SK-N-SH (cell line): ENCODE results near the gene TNN. TPM values are rescaled to one million over a fixed set of nuclear protein-coding genes. Genes with fewer than 3 reads are reported as not detected.

Experiments
- CTCF ChIA-PET: fragments of 300-600, 350-600 bp; formaldehyde crosslinking; extraction: SDS; loops from one replicate; lab custom pipeline; 2021; lab: Yijun Ruan, JAX
- POLR2A ChIA-PET: fragments of 350-600 bp; sonication (Branson Sonifier 250); formaldehyde crosslinking; extraction: SDS; loops from one replicate; lab custom pipeline; 2020; ENCODE audit warnings: antibody characterized with exemption, inconsistent platforms; lab: Yijun Ruan, JAX
- DNase-seq: peaks from one replicate; pipeline ENCODE4 v3.0.0; 2012
- H2AFZ ChIP-seq: fragments of 200-600 bp; sonication (generic); 2 replicates; pipeline ENCODE4 v1.8.1; 2016; ENCODE audit warnings: antibody characterized with exemption, mild to moderate bottlenecking, low read depth
- H3F3A ChIP-seq: fragments of 200-600 bp; sonication (generic); replicated peaks from 2 replicates; pipeline ENCODE3; 2016; ENCODE audit warnings: antibody characterized with exemption, mild to moderate bottlenecking; ENCODE audit not compliant: insufficient read depth
- H3K27ac ChIP-seq, 2 experiments: fragments of 200-500 bp in 1 of 2; fragments of 200-600 bp in 1 of 2; sonication (Bioruptor generic) in 1 of 2; sonication (generic), shearing (Covaris generic) in 1 of 2; 2 replicates each; pipeline versions ENCODE4 v1.5.1 to v1.6.1; 2014 to 2016; ENCODE audit warnings: low read depth in 2 of 2, inconsistent platforms in 1 of 2, low read length in 1 of 2, mild to moderate bottlenecking in 1 of 2, mixed read lengths in 1 of 2
- H3K27me3 ChIP-seq: fragments of 200-600 bp; sonication (generic), shearing (Covaris generic); 2 replicates; pipeline ENCODE4 v1.6.1; 2016; ENCODE audit warnings: mixed run types; ENCODE audit not compliant: insufficient read depth
- H3K36me3 ChIP-seq, 2 experiments: fragments of 200-500 bp in 1 of 2; fragments of 200-600 bp in 1 of 2; sonication (Bioruptor generic) in 1 of 2; sonication (generic) in 1 of 2; replicated peaks in 1 of 2; 2 replicates each; pipeline versions ENCODE3 to v1.5.1; 2014 to 2016; ENCODE audit warnings: low read length in 1 of 2, mild to moderate bottlenecking in 1 of 2; ENCODE audit not compliant: insufficient read depth in 2 of 2, control insufficient read depth in 1 of 2
- H3K4me1 ChIP-seq, 2 experiments: fragments of 200-500 bp in 1 of 2; fragments of 200-600 bp in 1 of 2; sonication (Bioruptor generic) in 1 of 2; sonication (generic), shearing (Covaris generic) in 1 of 2; 2 replicates each; pipeline versions ENCODE4 v1.5.1 to v1.6.1; 2014 to 2016; ENCODE audit warnings: low read depth in 1 of 2, low read length in 1 of 2, mixed run types in 1 of 2; ENCODE audit not compliant: insufficient read depth in 2 of 2, control insufficient read depth in 1 of 2
- H3K4me2 ChIP-seq: fragments of 200-600 bp; sonication (generic), shearing (Covaris generic); 2 replicates; pipeline ENCODE4 v1.6.1; 2017; ENCODE audit warnings: mixed run types
- H3K4me3 ChIP-seq, 2 experiments: fragments of 200-500 bp in 1 of 2; fragments of 200-600 bp in 1 of 2; sonication (Bioruptor generic) in 1 of 2; sonication (generic), shearing (Covaris generic) in 1 of 2; 2 replicates each; pipeline versions ENCODE4 v1.5.1 to v1.8.1; 2014 to 2016; ENCODE audit warnings: low read depth in 2 of 2, inconsistent platforms in 1 of 2, low read length in 1 of 2, mild to moderate bottlenecking in 1 of 2, mixed read lengths in 1 of 2, moderate library complexity in 1 of 2
- H3K79me2 ChIP-seq: fragments of 200-600 bp; sonication (generic); 2 replicates; pipeline ENCODE4 v1.8.1; 2017; ENCODE audit warnings: mild to moderate bottlenecking; ENCODE audit not compliant: insufficient read depth
- H3K9ac ChIP-seq: fragments of 200-600 bp; sonication (generic); 2 replicates; pipeline ENCODE4 v1.6.1; 2017; ENCODE audit warnings: mixed run types
- H3K9me2 ChIP-seq: fragments of 200-600 bp; sonication (generic); 2 replicates; pipeline ENCODE4 v1.6.1; 2017; ENCODE audit warnings: mixed run types
- H3K9me3 ChIP-seq: fragments of 200-600 bp; sonication (generic); 2 replicates; pipeline ENCODE4 v1.6.1; 2017; ENCODE audit warnings: mixed run types, mild to moderate bottlenecking, moderate library complexity
- H4K20me1 ChIP-seq: fragments of 200-600 bp; sonication (generic); 2 replicates; pipeline ENCODE4 v1.6.1; 2017; ENCODE audit warnings: mild to moderate bottlenecking, mixed run types; ENCODE audit not compliant: insufficient read depth
- CHD2 ChIP-seq: fragments of 150-350 bp; IDR thresholded peaks from 2 replicates; pipeline ENCODE4 v1.6.1; 2018; ENCODE audit warnings: low read length; ENCODE audit not compliant: partially characterized antibody
- CTCF ChIP-seq: fragments of 200-600 bp; sonication (generic); IDR thresholded peaks from 2 replicates; pipeline ENCODE4 v1.6.1; 2017; ENCODE audit warnings: antibody characterized with exemption, mild to moderate bottlenecking, moderate library complexity
- FOSL2 ChIP-seq: IDR thresholded peaks from 2 replicates; pipeline ENCODE4 v1.4.0; 2012; ENCODE audit warnings: low read depth, mild to moderate bottlenecking, moderate library complexity, borderline replicate concordance
- FOXJ3 ChIP-seq: sonication (generic); formaldehyde crosslinking; IDR thresholded peaks from 2 replicates; pipeline ENCODE4 v1.5.1; 2020; ENCODE audit warnings: mild to moderate bottlenecking, missing genetic modification reagents
- MAX ChIP-seq: IDR thresholded peaks from 2 replicates; pipeline ENCODE4 v1.4.0; 2012; ENCODE audit warnings: low read depth
- NRF1 ChIP-seq: IDR thresholded peaks from 2 replicates; pipeline ENCODE4 v1.6.1; 2012; ENCODE audit warnings: low read depth, mild to moderate bottlenecking, low read length
- PBX3 ChIP-seq: IDR thresholded peaks from 2 replicates; pipeline ENCODE4; 2012
- POLR2AphosphoS5 ChIP-seq: IDR thresholded peaks from 2 replicates; pipeline ENCODE4 v1.6.1; 2012; ENCODE audit warnings: low read depth, low read length
- RAD21 ChIP-seq: IDR thresholded peaks from 2 replicates; pipeline ENCODE4 v1.6.1; 2012; ENCODE audit warnings: mild to moderate bottlenecking, low read length
- RFX5 ChIP-seq: IDR thresholded peaks from 2 replicates; pipeline ENCODE4 v1.6.1; 2012; ENCODE audit warnings: mild to moderate bottlenecking, improper control_type of control experiment, low read length
- RXRA ChIP-seq: IDR thresholded peaks from 2 replicates; pipeline ENCODE4 v1.4.0; 2012; ENCODE audit warnings: low read depth, mild to moderate bottlenecking, borderline replicate concordance
- SMC3 ChIP-seq: IDR thresholded peaks from 2 replicates; pipeline ENCODE4 v1.6.1; 2012; ENCODE audit warnings: low read depth, low read length, improper control_type of control experiment
- TAF1 ChIP-seq: IDR thresholded peaks from 2 replicates; pipeline ENCODE4 v1.6.1; 2012; ENCODE audit warnings: low read depth, mild to moderate bottlenecking, low read length, moderate library complexity, borderline replicate concordance
- USF2 ChIP-seq: fragments of 150-350 bp; IDR thresholded peaks from 2 replicates; pipeline ENCODE4 v1.6.1; 2017; ENCODE audit warnings: antibody characterized with exemption, low read length, low read depth, borderline replicate concordance
- WGBS: methylation state at CpG from one replicate; pipeline ENCODE4 v1.1.6; 2017; ENCODE audit warnings: low lambda C conversion rate; 5-methylcytosine and 5-hydroxymethylcytosine counted together
- polyA plus RNA-seq, 3 experiments: library from polyadenylated mRNA; depleted of rRNA; stranded (reverse); fragments of >200 nt; gene quantifications; 2 replicates each; pipeline ENCODE4 v1.2.3, GENCODE V29; 2012
- TF ChIP-seq, protein P1 (sequence below): IDR thresholded peaks from 2 replicates; pipeline ENCODE4 v1.6.1; 2012; ENCODE audit warnings: mild to moderate bottlenecking, low read depth, low read length, moderate library complexity

TNN gene
- polyA plus RNA-seq, 1 of the 3 experiments (the other 2 are of a cell fraction) = not detected

- H3K27ac ChIP-seq = no peak overlapping the region
- WGBS = 54% methylated on average over 9 of the region's 9 CpGs
- ChIA-PET POLR2A (no interaction called here), CTCF (interaction anchor here (1.2 kb wide), 1 partner anchor 68 kb away, joined by 3 read pairs; no protein-coding TSS in a partner anchor)
- no peak overlapping the region for H2AFZ ChIP-seq
- H3K4me1 ChIP-seq = no peaks in the 10 kb centered on the region
- no peak overlapping the region for H3K4me2 ChIP-seq
- H3K9me3 ChIP-seq = no peaks in the 10 kb centered on the region
- H3F3A ChIP-seq = no peaks in the 10 kb centered on the region
- TF ChIP-seq USF2 (no peak), TAF1 (no peak), PBX3 (no peak), CTCF (no peak), SMC3 (no peak), POLR2AphosphoS5 (no peak), RFX5 (no peak), FOSL2 (no peak), RAD21 (no peak), RXRA (no peak), FOXJ3 (CRISPR knock-in tag) (no peak), MAX (no peak), CHD2 (no peak), NRF1 (no peak)
- TF ChIP-seq, protein P1, sequence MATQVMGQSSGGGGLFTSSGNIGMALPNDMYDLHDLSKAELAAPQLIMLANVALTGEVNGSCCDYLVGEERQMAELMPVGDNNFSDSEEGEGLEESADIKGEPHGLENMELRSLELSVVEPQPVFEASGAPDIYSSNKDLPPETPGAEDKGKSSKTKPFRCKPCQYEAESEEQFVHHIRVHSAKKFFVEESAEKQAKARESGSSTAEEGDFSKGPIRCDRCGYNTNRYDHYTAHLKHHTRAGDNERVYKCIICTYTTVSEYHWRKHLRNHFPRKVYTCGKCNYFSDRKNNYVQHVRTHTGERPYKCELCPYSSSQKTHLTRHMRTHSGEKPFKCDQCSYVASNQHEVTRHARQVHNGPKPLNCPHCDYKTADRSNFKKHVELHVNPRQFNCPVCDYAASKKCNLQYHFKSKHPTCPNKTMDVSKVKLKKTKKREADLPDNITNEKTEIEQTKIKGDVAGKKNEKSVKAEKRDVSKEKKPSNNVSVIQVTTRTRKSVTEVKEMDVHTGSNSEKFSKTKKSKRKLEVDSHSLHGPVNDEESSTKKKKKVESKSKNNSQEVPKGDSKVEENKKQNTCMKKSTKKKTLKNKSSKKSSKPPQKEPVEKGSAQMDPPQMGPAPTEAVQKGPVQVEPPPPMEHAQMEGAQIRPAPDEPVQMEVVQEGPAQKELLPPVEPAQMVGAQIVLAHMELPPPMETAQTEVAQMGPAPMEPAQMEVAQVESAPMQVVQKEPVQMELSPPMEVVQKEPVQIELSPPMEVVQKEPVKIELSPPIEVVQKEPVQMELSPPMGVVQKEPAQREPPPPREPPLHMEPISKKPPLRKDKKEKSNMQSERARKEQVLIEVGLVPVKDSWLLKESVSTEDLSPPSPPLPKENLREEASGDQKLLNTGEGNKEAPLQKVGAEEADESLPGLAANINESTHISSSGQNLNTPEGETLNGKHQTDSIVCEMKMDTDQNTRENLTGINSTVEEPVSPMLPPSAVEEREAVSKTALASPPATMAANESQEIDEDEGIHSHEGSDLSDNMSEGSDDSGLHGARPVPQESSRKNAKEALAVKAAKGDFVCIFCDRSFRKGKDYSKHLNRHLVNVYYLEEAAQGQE = no peak
- H3K4me3 ChIP-seq = no peak overlapping the region
- H3K27me3 ChIP-seq = no peaks in the 10 kb centered on the region
- DNase-seq = no peak
- no peaks in the 10 kb centered on the region for H3K36me3 ChIP-seq
- no peaks in the 10 kb centered on the region for H4K20me1 ChIP-seq
- H3K79me2 ChIP-seq = no peaks in the 10 kb centered on the region
- no peak overlapping the region for H3K9ac ChIP-seq
- no peaks in the 10 kb centered on the region for H3K9me2 ChIP-seq
These were observed 29.7 kb downstream of the TNN start for GRCh38 chr1:175097361-175097760.
